ENCODE data around the gene TBXT.

TBXT gene

GRCh38 chr6:166174031-166174430, 6.4 kb upstream of the TBXT start:
- no peak overlapping the region for H3K4me3 ChIP-seq (ENCODE audit: low read length)
- H3K9me3 ChIP-seq (ENCODE audit: control insufficient read depth, insufficient read depth, low read length): no peaks in the 10 kb centered on the region
- no peaks in the 10 kb centered on the region for H3K79me2 ChIP-seq (ENCODE audit: control insufficient read depth, low read length)
- no peaks in the 10 kb centered on the region for H3K27me3 ChIP-seq (ENCODE audit: control insufficient read depth, low read length)
- H3K36me3 ChIP-seq (ENCODE audit: control insufficient read depth, low read length): no peaks in the 10 kb centered on the region
- no peak for TF ChIP-seq EZH2phosphoT487 (IDR thresholded peaks at IDR 0.05; ENCODE audit: borderline replicate concordance, low read length)
- TF ChIP-seq, protein P1, sequence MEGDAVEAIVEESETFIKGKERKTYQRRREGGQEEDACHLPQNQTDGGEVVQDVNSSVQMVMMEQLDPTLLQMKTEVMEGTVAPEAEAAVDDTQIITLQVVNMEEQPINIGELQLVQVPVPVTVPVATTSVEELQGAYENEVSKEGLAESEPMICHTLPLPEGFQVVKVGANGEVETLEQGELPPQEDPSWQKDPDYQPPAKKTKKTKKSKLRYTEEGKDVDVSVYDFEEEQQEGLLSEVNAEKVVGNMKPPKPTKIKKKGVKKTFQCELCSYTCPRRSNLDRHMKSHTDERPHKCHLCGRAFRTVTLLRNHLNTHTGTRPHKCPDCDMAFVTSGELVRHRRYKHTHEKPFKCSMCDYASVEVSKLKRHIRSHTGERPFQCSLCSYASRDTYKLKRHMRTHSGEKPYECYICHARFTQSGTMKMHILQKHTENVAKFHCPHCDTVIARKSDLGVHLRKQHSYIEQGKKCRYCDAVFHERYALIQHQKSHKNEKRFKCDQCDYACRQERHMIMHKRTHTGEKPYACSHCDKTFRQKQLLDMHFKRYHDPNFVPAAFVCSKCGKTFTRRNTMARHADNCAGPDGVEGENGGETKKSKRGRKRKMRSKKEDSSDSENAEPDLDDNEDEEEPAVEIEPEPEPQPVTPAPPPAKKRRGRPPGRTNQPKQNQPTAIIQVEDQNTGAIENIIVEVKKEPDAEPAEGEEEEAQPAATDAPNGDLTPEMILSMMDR (IDR thresholded peaks at IDR 0.05; ENCODE audit: low read depth, low read length, poor library complexity, severe bottlenecking): no peak
- no peaks in the 10 kb centered on the region for H4K20me1 ChIP-seq (ENCODE audit: control insufficient read depth, insufficient read depth, low read depth, low read length)
- H3F3A ChIP-seq (ENCODE audit: control insufficient read depth, insufficient read depth): peaks cover 3% of the 10 kb centered on the region
- peak overlapping the region; percentile 15 for H3K4me2 ChIP-seq (ENCODE audit: low read length)
- H3K4me1 ChIP-seq (ENCODE audit: control insufficient read depth, low read length): peaks cover 31% of the 10 kb centered on the region
- no peak overlapping the region for H3K27ac ChIP-seq (ENCODE audit: low read depth, low read length)
- no peaks in the 10 kb centered on the region for H3K9me2 ChIP-seq (replicated peaks; ENCODE audit: control insufficient read depth, low read length)

DNA sequence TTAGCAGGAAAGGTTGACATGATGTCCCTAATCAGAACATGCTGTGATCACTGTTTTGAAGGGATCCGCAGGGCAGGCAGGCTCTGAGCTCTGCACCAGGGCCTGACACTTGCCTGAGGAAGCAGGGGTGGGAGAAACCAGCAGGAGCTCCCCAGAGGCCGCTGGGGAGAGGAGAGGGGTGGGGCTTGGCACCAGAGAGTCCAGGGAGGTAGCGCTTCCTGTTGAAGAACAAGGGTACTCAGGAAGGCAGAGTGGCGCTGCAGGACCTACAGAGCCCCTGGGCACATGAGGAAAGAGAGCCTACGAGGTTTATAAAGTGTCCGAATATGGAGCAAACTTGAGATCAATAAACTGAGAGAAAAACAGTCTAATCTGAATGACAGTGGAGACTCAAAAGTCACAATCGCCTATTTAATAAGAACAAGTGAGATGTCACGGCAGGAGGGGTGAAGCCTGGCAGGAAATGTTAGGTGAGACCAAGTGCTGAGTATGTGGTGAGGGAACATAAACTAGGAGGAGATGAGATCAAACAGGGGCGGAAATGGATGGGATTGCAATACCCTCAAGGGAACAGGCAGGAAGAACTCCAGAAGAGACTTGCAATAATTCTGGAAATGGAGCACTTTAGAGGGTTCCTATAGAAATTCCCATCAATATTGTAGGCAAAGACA, 5.8 kb upstream of the TBXT start:
- Histone ChIP-seq H3K27ac (ENCODE audit: low read depth, low read length) (no peak overlapping the region), H3F3A (ENCODE audit: control insufficient read depth, insufficient read depth) (peaks cover 3% of the 10 kb centered on the region; the same call in 1 of the 2 replicates), H3K79me2 (ENCODE audit: control insufficient read depth, low read length) (no peaks in the 10 kb centered on the region), H3K4me3 (ENCODE audit: low read length) (no peak overlapping the region), H3K4me1 (ENCODE audit: control insufficient read depth, low read length) (peaks cover 31% of the 10 kb centered on the region), H3K27me3 (ENCODE audit: control insufficient read depth, low read length) (no peaks in the 10 kb centered on the region), H3K4me2 (ENCODE audit: low read length) (peak overlapping the region; percentile 22), H3K9me2 (replicated peaks; ENCODE audit: control insufficient read depth, low read length) (no peaks in the 10 kb centered on the region), H4K20me1 (ENCODE audit: control insufficient read depth, insufficient read depth, low read depth, low read length) (no peaks in the 10 kb centered on the region), H3K36me3 (ENCODE audit: control insufficient read depth, low read length) (no peaks in the 10 kb centered on the region), H3K9me3 (ENCODE audit: control insufficient read depth, insufficient read depth, low read length) (no peaks in the 10 kb centered on the region)
- no peak for TF ChIP-seq EZH2phosphoT487 (IDR thresholded peaks at IDR 0.05; ENCODE audit: borderline replicate concordance, low read length)
- TF ChIP-seq, protein P1 (IDR thresholded peaks at IDR 0.05; ENCODE audit: low read depth, low read length, poor library complexity, severe bottlenecking): no peak

DNA sequence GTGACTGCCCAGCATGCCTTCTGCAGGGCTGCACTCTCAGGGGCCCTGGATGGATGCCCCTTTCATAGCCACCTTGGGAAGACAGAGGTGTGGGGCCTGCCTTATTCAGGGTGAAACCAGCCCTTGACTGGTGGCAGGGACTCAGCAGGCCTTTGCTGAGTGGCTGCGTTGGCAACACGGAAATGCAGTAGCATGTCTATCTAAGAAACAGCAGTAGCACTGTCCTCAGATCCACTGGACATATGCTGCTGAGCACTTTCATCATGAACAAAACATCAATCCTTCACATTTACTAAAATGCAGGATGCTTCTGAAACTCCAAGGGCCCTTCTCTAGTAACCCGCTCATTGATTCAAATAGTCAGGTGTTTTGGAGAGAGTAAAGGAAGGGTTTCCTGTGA, 4.9 kb upstream of the TBXT start:
- H3K79me2 ChIP-seq (ENCODE audit: control insufficient read depth, low read length): no peaks in the 10 kb centered on the region
- peaks cover 31% of the 10 kb centered on the region for H3K4me1 ChIP-seq (ENCODE audit: control insufficient read depth, low read length)
- H3K4me2 ChIP-seq (ENCODE audit: low read length): no peak overlapping the region
- H3F3A ChIP-seq (ENCODE audit: control insufficient read depth, insufficient read depth): peaks cover 3% of the 10 kb centered on the region; the same call in 1 of the 2 replicates
- H3K9me2 ChIP-seq (replicated peaks; ENCODE audit: control insufficient read depth, low read length): no peaks in the 10 kb centered on the region
- H3K4me3 ChIP-seq (ENCODE audit: low read length): no peak overlapping the region
- no peaks in the 10 kb centered on the region for H4K20me1 ChIP-seq (ENCODE audit: control insufficient read depth, insufficient read depth, low read depth, low read length)
- no peaks in the 10 kb centered on the region for H3K9me3 ChIP-seq (ENCODE audit: control insufficient read depth, insufficient read depth, low read length)
- no peaks in the 10 kb centered on the region for H3K36me3 ChIP-seq (ENCODE audit: control insufficient read depth, low read length)
- TF ChIP-seq, protein P1 (IDR thresholded peaks at IDR 0.05; ENCODE audit: low read depth, low read length, poor library complexity, severe bottlenecking): no peak
- TF ChIP-seq EZH2phosphoT487 (IDR thresholded peaks at IDR 0.05; ENCODE audit: borderline replicate concordance, low read length): no peak
- no peaks in the 10 kb centered on the region for H3K27me3 ChIP-seq (ENCODE audit: control insufficient read depth, low read length)
- no peak overlapping the region for H3K27ac ChIP-seq (ENCODE audit: low read depth, low read length)
